Measurements from ENCODE around the gene RIPK4.

DNA sequence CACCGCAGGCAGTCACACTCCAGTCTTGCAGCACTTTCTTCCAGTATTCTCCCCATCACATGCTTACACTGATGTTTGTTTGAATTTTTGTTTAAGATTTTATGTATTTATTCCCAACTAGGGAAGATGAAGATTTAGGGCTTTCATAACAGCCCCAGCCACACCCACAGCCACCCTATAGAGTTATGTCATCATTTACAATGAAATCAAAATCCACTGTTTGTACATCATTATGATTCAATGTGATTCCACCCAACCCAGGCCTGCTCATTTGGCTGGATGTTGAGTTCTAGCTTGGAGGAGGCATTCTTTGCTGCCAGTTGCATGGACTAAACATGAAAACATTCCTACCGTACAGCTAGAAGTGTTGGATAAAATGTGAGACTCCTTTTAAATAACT is 35.8 kb downstream of the RIPK4 start:
- TF ChIP-seq, protein P1, sequence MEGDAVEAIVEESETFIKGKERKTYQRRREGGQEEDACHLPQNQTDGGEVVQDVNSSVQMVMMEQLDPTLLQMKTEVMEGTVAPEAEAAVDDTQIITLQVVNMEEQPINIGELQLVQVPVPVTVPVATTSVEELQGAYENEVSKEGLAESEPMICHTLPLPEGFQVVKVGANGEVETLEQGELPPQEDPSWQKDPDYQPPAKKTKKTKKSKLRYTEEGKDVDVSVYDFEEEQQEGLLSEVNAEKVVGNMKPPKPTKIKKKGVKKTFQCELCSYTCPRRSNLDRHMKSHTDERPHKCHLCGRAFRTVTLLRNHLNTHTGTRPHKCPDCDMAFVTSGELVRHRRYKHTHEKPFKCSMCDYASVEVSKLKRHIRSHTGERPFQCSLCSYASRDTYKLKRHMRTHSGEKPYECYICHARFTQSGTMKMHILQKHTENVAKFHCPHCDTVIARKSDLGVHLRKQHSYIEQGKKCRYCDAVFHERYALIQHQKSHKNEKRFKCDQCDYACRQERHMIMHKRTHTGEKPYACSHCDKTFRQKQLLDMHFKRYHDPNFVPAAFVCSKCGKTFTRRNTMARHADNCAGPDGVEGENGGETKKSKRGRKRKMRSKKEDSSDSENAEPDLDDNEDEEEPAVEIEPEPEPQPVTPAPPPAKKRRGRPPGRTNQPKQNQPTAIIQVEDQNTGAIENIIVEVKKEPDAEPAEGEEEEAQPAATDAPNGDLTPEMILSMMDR (IDR thresholded peaks at IDR 0.05) = no peak
- no peak for TF ChIP-seq POLR2AphosphoS5 (IDR thresholded peaks at IDR 0.05)
